ENCODE data around the gene IGSF9B.
"Not testable (repeated sequence)": the region's sequence is repeated elsewhere in the genome, so short reads cannot be mapped to it uniquely, and the experiment has no call there.

DNA sequence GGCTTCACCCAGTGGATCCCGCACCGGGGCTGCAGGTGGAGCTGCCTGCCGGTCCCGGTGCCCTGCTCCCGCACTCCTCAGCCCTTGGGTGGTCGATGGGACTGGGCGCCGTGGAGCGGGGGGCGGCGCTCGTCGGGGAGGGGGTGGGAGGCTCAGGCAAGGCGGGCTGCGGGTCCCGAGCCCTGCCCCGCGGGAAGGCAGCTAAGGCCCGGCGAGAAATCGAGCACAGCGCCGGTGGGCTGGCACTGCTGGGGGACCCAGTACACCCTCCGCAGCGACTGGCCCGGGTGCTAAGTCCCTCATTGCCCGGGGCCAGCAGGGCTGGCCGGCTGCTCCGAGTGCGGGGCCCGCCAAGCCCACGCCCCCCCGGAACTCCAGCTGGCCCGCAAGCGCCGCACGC lies 46.1 kb upstream of the IGSF9B start:
- TF ChIP-seq TCF7L2 (IDR thresholded peaks at IDR 0.05; ENCODE audit: low read depth, low read length); POLR2AphosphoS5 (IDR thresholded peaks at IDR 0.05; ENCODE audit: low read depth, low read length); ZNF17 (CRISPR knock-in tag; IDR thresholded peaks at IDR 0.05): not testable (repeated sequence)
